ENCODE measurements around the gene EXOC6B.

- TF ChIP-seq ESRRA (CRISPR knock-in tag; IDR thresholded peaks at IDR 0.05; ENCODE audit: borderline replicate concordance) (no peak), KAT7 (CRISPR knock-in tag; IDR thresholded peaks at IDR 0.05; ENCODE audit: borderline replicate concordance) (no peak), ZNF232 (CRISPR knock-in tag; IDR thresholded peaks at IDR 0.05) (no peak), ZNF121 (CRISPR knock-in tag; IDR thresholded peaks at IDR 0.05) (no peak), NR3C1 (CRISPR knock-in tag; conservative IDR thresholded peaks at IDR 0.05; ENCODE audit: low read depth) (no peak), USF2 (CRISPR knock-in tag; IDR thresholded peaks at IDR 0.05) (no peak), CREB1 (CRISPR knock-in tag; IDR thresholded peaks at IDR 0.05) (no peak)
- TF ChIP-seq, protein P1, sequence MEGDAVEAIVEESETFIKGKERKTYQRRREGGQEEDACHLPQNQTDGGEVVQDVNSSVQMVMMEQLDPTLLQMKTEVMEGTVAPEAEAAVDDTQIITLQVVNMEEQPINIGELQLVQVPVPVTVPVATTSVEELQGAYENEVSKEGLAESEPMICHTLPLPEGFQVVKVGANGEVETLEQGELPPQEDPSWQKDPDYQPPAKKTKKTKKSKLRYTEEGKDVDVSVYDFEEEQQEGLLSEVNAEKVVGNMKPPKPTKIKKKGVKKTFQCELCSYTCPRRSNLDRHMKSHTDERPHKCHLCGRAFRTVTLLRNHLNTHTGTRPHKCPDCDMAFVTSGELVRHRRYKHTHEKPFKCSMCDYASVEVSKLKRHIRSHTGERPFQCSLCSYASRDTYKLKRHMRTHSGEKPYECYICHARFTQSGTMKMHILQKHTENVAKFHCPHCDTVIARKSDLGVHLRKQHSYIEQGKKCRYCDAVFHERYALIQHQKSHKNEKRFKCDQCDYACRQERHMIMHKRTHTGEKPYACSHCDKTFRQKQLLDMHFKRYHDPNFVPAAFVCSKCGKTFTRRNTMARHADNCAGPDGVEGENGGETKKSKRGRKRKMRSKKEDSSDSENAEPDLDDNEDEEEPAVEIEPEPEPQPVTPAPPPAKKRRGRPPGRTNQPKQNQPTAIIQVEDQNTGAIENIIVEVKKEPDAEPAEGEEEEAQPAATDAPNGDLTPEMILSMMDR (IDR thresholded peaks at IDR 0.05): no peak
- TF ChIP-seq, protein P2, sequence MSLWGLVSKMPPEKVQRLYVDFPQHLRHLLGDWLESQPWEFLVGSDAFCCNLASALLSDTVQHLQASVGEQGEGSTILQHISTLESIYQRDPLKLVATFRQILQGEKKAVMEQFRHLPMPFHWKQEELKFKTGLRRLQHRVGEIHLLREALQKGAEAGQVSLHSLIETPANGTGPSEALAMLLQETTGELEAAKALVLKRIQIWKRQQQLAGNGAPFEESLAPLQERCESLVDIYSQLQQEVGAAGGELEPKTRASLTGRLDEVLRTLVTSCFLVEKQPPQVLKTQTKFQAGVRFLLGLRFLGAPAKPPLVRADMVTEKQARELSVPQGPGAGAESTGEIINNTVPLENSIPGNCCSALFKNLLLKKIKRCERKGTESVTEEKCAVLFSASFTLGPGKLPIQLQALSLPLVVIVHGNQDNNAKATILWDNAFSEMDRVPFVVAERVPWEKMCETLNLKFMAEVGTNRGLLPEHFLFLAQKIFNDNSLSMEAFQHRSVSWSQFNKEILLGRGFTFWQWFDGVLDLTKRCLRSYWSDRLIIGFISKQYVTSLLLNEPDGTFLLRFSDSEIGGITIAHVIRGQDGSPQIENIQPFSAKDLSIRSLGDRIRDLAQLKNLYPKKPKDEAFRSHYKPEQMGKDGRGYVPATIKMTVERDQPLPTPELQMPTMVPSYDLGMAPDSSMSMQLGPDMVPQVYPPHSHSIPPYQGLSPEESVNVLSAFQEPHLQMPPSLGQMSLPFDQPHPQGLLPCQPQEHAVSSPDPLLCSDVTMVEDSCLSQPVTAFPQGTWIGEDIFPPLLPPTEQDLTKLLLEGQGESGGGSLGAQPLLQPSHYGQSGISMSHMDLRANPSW (CRISPR knock-in tag; conservative IDR thresholded peaks at IDR 0.05; ENCODE audit: low read depth): no peak
Measured at GRCh38 chr2:72439892-72440291, 385.9 kb downstream of the EXOC6B start.
